Measurements from ENCODE around the gene KLHDC7B.
A peak's percentile ranks its signal among the peaks of the same experiment; 100 is the strongest.

Gene KLHDC7B

GRCh38 chr22:50575426-50575941 is 29.8 kb downstream of the KLHDC7B start:
- DNase-seq (ENCODE audit: low read depth), result no peak
- TF ChIP-seq CTCF (conservative IDR thresholded peaks at IDR 0.05; ENCODE audit: control insufficient read depth, insufficient read depth, low read depth, low read length), result no peak
- H3K4me3 ChIP-seq (ENCODE audit: control insufficient read depth, low read depth, low read length), result no peak overlapping the region

DNA sequence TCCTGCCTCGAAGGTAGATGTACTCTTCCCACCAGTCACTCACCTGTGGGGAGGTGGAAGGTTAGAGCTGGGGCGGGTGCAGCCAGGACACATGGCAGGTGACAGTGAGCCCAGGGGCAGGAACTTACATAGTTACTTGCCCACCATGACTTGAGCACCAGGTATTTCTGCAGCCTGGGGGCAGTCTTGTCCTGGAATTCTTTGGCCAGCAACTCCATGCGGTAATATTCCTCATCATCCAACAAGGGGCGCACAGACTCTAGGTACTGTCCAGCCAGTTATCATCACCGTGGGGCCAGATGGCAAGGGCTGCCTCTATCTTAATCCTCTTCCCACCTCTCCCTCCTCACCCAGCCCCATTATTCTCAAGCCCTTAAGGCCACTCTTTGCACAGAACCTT is 30.4 kb downstream of the KLHDC7B start:
- H3K4me3 ChIP-seq (ENCODE audit: control insufficient read depth, low read depth, low read length), result no peak overlapping the region
- TF ChIP-seq CTCF (conservative IDR thresholded peaks at IDR 0.05; ENCODE audit: control insufficient read depth, insufficient read depth, low read depth, low read length), result peak; percentile 41
- DNase-seq (ENCODE audit: low read depth), result peak; percentile 56

DNA sequence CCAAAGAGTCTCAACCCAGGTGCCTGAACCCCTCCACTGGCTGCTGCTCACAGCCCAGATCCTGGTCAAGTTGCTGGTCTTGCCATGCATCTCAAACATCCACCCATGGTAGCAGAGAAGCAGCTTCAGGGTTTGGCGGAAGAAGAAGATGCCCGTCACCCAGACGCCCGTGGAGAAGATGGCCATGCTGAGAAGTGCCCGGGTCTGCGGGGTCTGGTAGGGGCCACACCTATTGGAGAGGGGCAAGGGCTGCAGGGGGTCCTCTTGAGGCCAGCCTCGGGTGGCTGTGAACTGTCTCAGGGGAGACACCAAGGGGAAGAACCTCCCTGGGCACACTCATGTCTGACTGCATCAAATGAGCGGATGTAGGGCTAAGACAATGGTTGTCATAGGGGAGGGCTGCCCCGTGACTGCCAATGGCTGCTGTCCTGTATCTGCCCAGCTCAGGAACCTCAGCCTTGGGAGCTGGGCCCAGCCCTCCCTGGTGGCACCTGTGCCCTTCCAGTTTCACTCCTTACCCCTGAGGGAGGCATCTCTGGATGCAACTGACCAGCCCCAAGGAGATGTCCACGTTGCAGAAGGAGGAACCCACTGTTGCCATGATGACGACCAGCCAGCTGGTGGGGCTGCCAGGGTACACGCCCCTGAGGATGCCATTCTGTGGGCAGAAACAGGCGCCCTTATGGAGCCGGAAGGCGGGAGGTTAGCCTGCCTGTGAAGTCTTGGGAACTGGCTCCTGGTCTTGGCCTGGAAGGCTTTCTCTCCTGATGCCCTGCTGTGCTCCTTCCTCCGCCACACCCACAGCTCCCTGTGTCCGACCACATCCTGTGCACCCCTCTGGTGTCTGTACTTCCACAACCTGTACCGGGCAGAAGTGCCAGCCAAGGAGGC is 31.4 kb downstream of the KLHDC7B start:
- TF ChIP-seq CTCF (conservative IDR thresholded peaks at IDR 0.05; ENCODE audit: control insufficient read depth, insufficient read depth, low read depth, low read length), result no peak
- no peak for DNase-seq (ENCODE audit: low read depth)
- H3K4me3 ChIP-seq (ENCODE audit: control insufficient read depth, low read depth, low read length), result no peak overlapping the region

- TF ChIP-seq CTCF (conservative IDR thresholded peaks at IDR 0.05; ENCODE audit: control insufficient read depth, insufficient read depth, low read depth, low read length), result no peak
- no peak for DNase-seq (ENCODE audit: low read depth)
- no peak overlapping the region for H3K4me3 ChIP-seq (ENCODE audit: control insufficient read depth, low read depth, low read length)
Measured at GRCh38 chr22:50577697-50577986, 31.9 kb downstream of the KLHDC7B start.

DNA sequence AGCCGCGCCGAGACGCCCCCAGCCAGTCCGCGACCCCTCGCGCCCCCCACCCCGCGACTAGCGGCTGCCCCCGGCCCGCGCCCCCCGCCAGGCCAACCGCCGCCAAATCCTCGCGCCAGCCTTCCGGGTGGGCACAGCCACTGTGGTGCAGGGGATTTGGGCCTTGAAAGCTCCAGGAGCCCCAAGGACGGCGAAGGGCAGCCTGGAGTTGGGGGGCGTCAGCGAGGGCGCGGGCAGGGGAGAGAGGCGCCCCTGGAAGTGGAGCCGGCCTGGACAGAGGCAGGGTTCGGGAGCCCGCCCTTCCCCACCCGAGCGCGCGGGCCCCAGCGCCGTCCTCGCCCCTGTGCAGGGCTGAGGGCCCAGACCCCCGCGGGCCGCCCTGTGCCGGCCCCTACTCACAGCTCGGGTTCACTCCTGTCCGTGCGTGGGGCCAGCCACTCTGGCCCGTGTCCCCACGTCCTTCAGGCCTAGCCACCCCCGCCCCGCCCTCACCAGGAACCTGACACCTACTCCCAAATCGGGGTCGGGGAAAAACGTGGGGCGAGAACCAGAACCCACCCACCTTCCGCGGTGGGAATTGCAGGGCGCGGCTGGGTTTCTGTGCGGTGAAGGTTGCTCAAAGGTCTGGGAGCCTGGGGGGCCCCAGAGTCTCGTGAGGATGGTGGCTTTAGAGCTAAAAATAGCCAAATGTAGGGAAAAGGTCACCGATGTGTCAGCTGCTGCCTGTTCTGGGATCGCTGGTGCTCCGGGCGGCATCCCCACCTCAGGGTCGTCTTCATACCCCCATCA is 32.5 kb downstream of the KLHDC7B start, which contains the start of gene CPT1B:
Gene CPT1B, minus strand, starts transcription at position 441 of the 789 bp plus-strand sequence. CDS start 512 bp downstream, outside the sequence.
- no peak for TF ChIP-seq CTCF (conservative IDR thresholded peaks at IDR 0.05; ENCODE audit: control insufficient read depth, insufficient read depth, low read depth, low read length)
- peak; percentile 25 for DNase-seq (ENCODE audit: low read depth)
- H3K4me3 ChIP-seq (ENCODE audit: control insufficient read depth, low read depth, low read length), result no peak within 1 kb of the TSS

DNA sequence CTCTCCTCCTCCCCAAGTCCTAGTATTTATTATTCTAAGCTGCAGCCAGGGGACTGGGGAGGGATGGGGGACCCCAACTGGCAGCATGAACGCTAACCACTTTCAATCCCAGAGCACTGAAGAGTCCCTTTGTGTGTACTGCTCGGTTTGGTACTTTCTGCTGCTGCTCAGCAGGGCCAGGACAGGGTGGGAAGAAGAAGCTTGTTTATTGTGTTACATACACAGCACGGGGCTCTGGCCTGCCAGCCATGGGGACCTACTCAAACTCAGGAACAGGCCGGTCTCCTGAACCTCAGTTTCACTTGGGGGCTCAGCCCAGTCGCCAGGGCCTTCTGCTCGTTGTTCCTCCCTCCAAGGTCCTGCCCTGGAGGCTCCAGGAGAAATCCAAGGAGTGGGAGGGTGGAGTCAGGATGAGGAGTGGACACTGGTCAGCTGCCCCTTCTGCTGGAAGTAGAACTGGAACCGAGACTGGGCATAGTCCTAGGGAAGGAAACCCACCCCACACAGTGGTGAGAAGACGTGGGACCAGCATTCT is 33.1 kb downstream of the KLHDC7B start:
- TF ChIP-seq CTCF (conservative IDR thresholded peaks at IDR 0.05; ENCODE audit: control insufficient read depth, insufficient read depth, low read depth, low read length), result no peak
- H3K4me3 ChIP-seq (ENCODE audit: control insufficient read depth, low read depth, low read length), result no peak overlapping the region
- no peak for DNase-seq (ENCODE audit: low read depth)
